ENCODE results near the gene SLC6A8.

SLC6A8 gene

GRCh38 chrX:153723351-153724251, 35.9 kb downstream of the SLC6A8 start:
- H3K4me3 ChIP-seq (ENCODE audit: low read depth, low read length) = peak overlapping the region; percentile 92
- TF ChIP-seq MAX (IDR thresholded peaks at IDR 0.05; ENCODE audit: low read depth, low read length) (peak; percentile 73), MYC (IDR thresholded peaks at IDR 0.05; ENCODE audit: low read depth, low read length) (peak; percentile 40; the same call in 1 of the 2 replicates), POLR2A (IDR thresholded peaks at IDR 0.05; ENCODE audit: extremely low read depth, insufficient read length) (no peak)
- TF ChIP-seq, protein P1, sequence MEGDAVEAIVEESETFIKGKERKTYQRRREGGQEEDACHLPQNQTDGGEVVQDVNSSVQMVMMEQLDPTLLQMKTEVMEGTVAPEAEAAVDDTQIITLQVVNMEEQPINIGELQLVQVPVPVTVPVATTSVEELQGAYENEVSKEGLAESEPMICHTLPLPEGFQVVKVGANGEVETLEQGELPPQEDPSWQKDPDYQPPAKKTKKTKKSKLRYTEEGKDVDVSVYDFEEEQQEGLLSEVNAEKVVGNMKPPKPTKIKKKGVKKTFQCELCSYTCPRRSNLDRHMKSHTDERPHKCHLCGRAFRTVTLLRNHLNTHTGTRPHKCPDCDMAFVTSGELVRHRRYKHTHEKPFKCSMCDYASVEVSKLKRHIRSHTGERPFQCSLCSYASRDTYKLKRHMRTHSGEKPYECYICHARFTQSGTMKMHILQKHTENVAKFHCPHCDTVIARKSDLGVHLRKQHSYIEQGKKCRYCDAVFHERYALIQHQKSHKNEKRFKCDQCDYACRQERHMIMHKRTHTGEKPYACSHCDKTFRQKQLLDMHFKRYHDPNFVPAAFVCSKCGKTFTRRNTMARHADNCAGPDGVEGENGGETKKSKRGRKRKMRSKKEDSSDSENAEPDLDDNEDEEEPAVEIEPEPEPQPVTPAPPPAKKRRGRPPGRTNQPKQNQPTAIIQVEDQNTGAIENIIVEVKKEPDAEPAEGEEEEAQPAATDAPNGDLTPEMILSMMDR (IDR thresholded peaks at IDR 0.05; ENCODE audit: low read depth, low read length) = peak; percentile 44
- DNase-seq (ENCODE audit: low read depth) = peak; percentile 67

- DNase-seq (ENCODE audit: low read depth) = peak; percentile 91
- TF ChIP-seq MAX (IDR thresholded peaks at IDR 0.05; ENCODE audit: low read depth, low read length) (0 out of 2 replicates have a peak, but pooled peaks have one; percentile 5), MYC (IDR thresholded peaks at IDR 0.05; ENCODE audit: low read depth, low read length) (peak; percentile 21; the same call in 1 of the 2 replicates), POLR2A (IDR thresholded peaks at IDR 0.05; ENCODE audit: extremely low read depth, insufficient read length) (peak; percentile 45)
- TF ChIP-seq, protein P1 (IDR thresholded peaks at IDR 0.05; ENCODE audit: low read depth, low read length) = no peak
- peak within 1 kb of the TSS; percentile 92 for H3K4me3 ChIP-seq (ENCODE audit: low read depth, low read length)
These were observed 36.7 kb downstream of the SLC6A8 start, which contains the start of the genes ABCD1 and BCAP31 for GRCh38 chrX:153724252-153725038. TSS of gene ABCD1 (plus strand) at chrX:153724856. CDS start at chrX:153725267, 411 bp downstream. TSS of gene BCAP31 (minus strand) at chrX:153724387. CDS start at chrX:153723244, 1,143 bp downstream.

- no peak for TF ChIP-seq MAX (IDR thresholded peaks at IDR 0.05; ENCODE audit: low read depth, low read length)
- no peak for TF ChIP-seq MYC (IDR thresholded peaks at IDR 0.05; ENCODE audit: low read depth, low read length)
- TF ChIP-seq, protein P1 (IDR thresholded peaks at IDR 0.05; ENCODE audit: low read depth, low read length) = no peak
- no peak for TF ChIP-seq POLR2A (IDR thresholded peaks at IDR 0.05; ENCODE audit: extremely low read depth, insufficient read length)
- DNase-seq (ENCODE audit: low read depth) = no peak
- H3K4me3 ChIP-seq (ENCODE audit: low read depth, low read length) = peak overlapping the region; percentile 21
These were observed 37.5 kb downstream of the SLC6A8 start for GRCh38 chrX:153725039-153725831.

DNA sequence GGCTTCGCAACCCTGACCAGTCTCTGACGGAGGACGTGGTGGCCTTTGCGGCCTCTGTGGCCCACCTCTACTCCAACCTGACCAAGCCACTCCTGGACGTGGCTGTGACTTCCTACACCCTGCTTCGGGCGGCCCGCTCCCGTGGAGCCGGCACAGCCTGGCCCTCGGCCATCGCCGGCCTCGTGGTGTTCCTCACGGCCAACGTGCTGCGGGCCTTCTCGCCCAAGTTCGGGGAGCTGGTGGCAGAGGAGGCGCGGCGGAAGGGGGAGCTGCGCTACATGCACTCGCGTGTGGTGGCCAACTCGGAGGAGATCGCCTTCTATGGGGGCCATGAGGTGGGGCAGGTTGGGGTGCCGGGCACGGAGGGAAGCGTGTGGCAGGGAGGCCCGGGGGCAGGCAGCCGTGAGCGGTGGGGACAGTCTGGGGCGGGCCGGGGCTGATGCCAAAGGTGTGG, 38.1 kb downstream of the SLC6A8 start:
- peak; percentile 8 for DNase-seq (ENCODE audit: low read depth)
- TF ChIP-seq, protein P1 (IDR thresholded peaks at IDR 0.05; ENCODE audit: low read depth, low read length) = no peak
- TF ChIP-seq MYC (IDR thresholded peaks at IDR 0.05; ENCODE audit: low read depth, low read length) (no peak), POLR2A (IDR thresholded peaks at IDR 0.05; ENCODE audit: extremely low read depth, insufficient read length) (no peak), MAX (IDR thresholded peaks at IDR 0.05; ENCODE audit: low read depth, low read length) (no peak)
- no peak overlapping the region for H3K4me3 ChIP-seq (ENCODE audit: low read depth, low read length)
